Measurements from ENCODE around the gene ATG7. TPM values are rescaled to one million over a fixed set of nuclear protein-coding genes. Genes with fewer than 3 reads are reported as not detected.
"Not testable (repeated sequence)": the region's sequence is repeated elsewhere in the genome, so short reads cannot be mapped to it uniquely, and the experiment has no call there.

Gene ATG7
- total RNA-seq, 1 donor from 2014 or later = 40.3 TPM

DNA sequence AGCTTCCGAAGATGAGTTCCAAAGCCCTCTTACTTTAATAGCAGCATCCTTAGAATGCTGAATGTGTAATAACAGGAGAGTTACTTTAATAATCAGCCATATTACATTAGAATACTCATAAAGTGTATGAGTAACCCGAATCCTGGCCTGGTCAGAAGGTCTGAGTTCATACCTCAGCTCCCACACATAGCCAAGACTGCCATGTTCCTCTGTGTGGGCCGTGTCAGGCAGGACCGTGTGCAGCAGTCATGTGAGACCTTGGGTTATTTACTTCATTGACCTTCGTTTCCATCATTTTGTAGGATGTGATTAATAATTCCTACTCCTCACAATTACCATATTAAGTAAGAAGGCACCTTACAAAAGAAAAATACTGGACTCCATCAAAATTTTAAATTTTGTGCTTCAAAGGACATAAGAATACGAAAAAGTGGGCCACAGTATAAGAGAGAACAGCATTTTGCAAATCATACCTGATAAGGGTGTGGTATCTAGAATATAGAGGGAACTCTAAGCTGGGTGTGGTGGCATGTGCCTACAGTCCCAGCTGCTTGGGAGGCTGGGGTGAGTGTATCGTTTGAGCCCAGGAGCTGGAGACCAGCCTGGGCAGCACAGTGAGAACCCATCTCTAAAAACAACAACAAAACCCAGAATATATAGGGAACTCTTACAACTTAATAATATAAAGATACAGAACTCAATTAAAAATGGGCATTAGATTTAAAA is 163.4 kb downstream of the ATG7 start:
- Mint-ChIP-seq H3K4me1 (peaks cover 23% of the 10 kb centered on the region), H3K27ac (no peak overlapping the region), H3K27me3 (ENCODE audit: low read depth) (no peaks in the 10 kb centered on the region), H3K9me3 (no peaks in the 10 kb centered on the region), H3K36me3 (peaks cover 2% of the 10 kb centered on the region), H3K4me3 (no peak overlapping the region)
- DNase-seq (ENCODE audit: low spot score in 2 of 2, unreplicated experiment in 2 of 2) = no peak
- TF ChIP-seq CTCF (IDR thresholded peaks at IDR 0.05; ENCODE audit: unreplicated experiment) = no peak

GRCh38 chr3:11436775-11437174 is 164.6 kb downstream of the ATG7 start:
- H3K9me3 Mint-ChIP-seq = no peaks in the 10 kb centered on the region
- H3K4me1 Mint-ChIP-seq = peaks cover 17% of the 10 kb centered on the region
- H3K36me3 Mint-ChIP-seq = peaks cover 2% of the 10 kb centered on the region
- H3K4me3 Mint-ChIP-seq = no peak overlapping the region
- no peaks in the 10 kb centered on the region for H3K27me3 Mint-ChIP-seq (ENCODE audit: low read depth)
- no peak for DNase-seq (ENCODE audit: low spot score in 2 of 2, unreplicated experiment in 2 of 2)
- no peak overlapping the region for H3K27ac Mint-ChIP-seq
- TF ChIP-seq CTCF (IDR thresholded peaks at IDR 0.05; ENCODE audit: unreplicated experiment) = no peak

DNA sequence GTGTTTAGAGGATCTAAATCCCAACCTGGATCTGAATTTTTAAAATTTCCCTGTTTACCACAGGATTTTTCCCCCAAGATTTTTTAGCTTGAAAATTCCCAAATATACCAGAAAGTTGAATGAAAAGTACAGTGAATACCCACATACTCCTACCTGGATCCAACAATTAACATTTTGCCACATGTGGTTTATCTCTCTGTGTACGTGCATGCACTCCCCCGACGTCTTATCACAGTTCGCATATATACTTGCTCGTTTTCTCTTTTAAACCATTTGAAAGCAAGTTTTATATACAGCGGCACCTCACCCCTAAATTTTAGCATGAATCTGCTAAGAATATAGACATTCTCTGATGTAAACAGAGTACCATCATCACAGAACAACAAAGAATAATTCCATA is 165.3 kb downstream of the ATG7 start:
- no peak for TF ChIP-seq CTCF (IDR thresholded peaks at IDR 0.05; ENCODE audit: unreplicated experiment)
- no peaks in the 10 kb centered on the region for H3K9me3 Mint-ChIP-seq
- no peak overlapping the region for H3K4me3 Mint-ChIP-seq
- no peak overlapping the region for H3K27ac Mint-ChIP-seq
- DNase-seq (ENCODE audit: low spot score in 2 of 2, unreplicated experiment in 2 of 2) = no peak
- peaks cover 14% of the 10 kb centered on the region for H3K4me1 Mint-ChIP-seq
- no peaks in the 10 kb centered on the region for H3K27me3 Mint-ChIP-seq (ENCODE audit: low read depth)
- peaks cover 2% of the 10 kb centered on the region for H3K36me3 Mint-ChIP-seq

- TF ChIP-seq CTCF (IDR thresholded peaks at IDR 0.05; ENCODE audit: unreplicated experiment) = no peak
- H3K36me3 Mint-ChIP-seq = peaks cover 2% of the 10 kb centered on the region
- H3K27ac Mint-ChIP-seq = peak overlapping the region; percentile 64
- peaks cover 11% of the 10 kb centered on the region for H3K4me1 Mint-ChIP-seq
- no peaks in the 10 kb centered on the region for H3K9me3 Mint-ChIP-seq
- DNase-seq (ENCODE audit: low spot score in 2 of 2, unreplicated experiment in 2 of 2) = no peak
- no peaks in the 10 kb centered on the region for H3K27me3 Mint-ChIP-seq (ENCODE audit: low read depth)
- H3K4me3 Mint-ChIP-seq = no peak overlapping the region
Observed at GRCh38 chr3:11438646-11439045, 166.4 kb downstream of the ATG7 start.

DNA sequence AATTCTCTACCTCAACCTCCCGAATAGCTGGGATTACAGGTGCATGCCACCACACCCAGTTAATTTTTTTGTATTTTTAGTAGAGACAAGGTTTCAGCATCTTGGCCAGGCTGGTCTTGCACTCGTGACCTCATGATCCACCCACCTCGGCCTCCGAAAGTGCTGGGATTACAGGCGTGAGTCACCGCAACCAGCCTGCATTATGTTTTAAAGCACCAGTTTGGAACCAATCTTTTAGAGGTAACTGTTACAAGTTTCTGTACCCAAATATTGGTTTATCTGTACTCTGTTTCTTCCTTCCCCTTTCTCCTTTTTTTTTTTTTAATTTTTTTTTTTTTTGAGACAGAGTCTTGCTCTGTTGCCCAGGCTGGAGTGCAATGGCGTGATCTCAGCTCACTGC is 169.1 kb downstream of the ATG7 start:
- not testable (repeated sequence) for DNase-seq (ENCODE audit: low spot score in 2 of 2, unreplicated experiment in 2 of 2); H3K4me1 Mint-ChIP-seq; H3K36me3 Mint-ChIP-seq; H3K27me3 Mint-ChIP-seq (ENCODE audit: low read depth); H3K4me3 Mint-ChIP-seq; H3K9me3 Mint-ChIP-seq; H3K27ac Mint-ChIP-seq

DNA sequence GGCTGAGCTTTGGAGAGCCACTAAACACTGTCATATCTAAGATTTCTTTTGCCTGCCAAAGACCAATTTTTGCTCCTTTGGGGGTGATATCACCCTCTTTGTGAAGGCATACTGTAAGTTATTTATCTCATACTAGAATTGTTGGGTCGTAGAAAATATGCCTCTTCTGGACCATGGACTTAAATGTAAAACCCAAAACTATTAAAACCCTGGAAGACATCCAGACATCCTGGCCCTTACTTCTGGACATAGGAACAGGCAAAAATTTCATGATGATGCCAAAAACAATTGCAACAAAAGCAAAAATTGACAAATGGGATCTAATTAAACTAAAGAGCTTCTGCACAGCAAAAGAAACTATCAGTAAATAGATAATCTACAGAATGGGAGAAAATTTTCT is 172.2 kb downstream of the ATG7 start:
- H3K36me3 Mint-ChIP-seq = peaks cover 3% of the 10 kb centered on the region
- no peak for TF ChIP-seq CTCF (IDR thresholded peaks at IDR 0.05; ENCODE audit: unreplicated experiment)
- H3K27me3 Mint-ChIP-seq (ENCODE audit: low read depth) = no peaks in the 10 kb centered on the region
- DNase-seq (ENCODE audit: low spot score in 2 of 2, unreplicated experiment in 2 of 2) = no peak
- no peak overlapping the region for H3K27ac Mint-ChIP-seq
- H3K4me3 Mint-ChIP-seq = no peak overlapping the region
- peaks cover 2% of the 10 kb centered on the region for H3K4me1 Mint-ChIP-seq
- H3K9me3 Mint-ChIP-seq = peaks cover 7% of the 10 kb centered on the region

DNA sequence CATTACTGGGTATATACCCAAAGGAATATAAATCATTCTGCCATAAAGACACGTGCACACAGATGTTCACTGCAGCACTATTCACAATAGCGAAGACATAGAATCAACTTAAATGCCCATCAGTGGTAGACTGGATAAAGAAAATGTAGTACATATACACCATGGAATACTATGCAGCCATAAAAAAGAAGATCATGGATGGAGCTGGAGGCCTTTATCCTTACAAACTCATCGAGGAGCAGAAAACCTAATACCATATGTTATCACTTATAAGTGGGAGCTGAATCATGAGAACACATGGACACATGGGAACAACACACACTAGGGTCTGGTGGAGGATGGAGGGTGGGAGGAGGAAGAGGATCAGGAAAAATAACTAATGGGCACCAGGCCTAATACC is 173.0 kb downstream of the ATG7 start:
- not testable (repeated sequence) for H3K4me3 Mint-ChIP-seq; H3K9me3 Mint-ChIP-seq; DNase-seq (ENCODE audit: low spot score in 2 of 2, unreplicated experiment in 2 of 2); H3K27me3 Mint-ChIP-seq (ENCODE audit: low read depth); H3K36me3 Mint-ChIP-seq; H3K4me1 Mint-ChIP-seq; H3K27ac Mint-ChIP-seq
